ENCODE measurements around the gene PRSS21. TPM values are rescaled to one million over a fixed set of nuclear protein-coding genes. Genes with fewer than 3 reads are reported as not detected.

The PRSS21 gene
- total RNA-seq, 2 donors from 2014 or later = 1.2 to 4.8 TPM

DNA sequence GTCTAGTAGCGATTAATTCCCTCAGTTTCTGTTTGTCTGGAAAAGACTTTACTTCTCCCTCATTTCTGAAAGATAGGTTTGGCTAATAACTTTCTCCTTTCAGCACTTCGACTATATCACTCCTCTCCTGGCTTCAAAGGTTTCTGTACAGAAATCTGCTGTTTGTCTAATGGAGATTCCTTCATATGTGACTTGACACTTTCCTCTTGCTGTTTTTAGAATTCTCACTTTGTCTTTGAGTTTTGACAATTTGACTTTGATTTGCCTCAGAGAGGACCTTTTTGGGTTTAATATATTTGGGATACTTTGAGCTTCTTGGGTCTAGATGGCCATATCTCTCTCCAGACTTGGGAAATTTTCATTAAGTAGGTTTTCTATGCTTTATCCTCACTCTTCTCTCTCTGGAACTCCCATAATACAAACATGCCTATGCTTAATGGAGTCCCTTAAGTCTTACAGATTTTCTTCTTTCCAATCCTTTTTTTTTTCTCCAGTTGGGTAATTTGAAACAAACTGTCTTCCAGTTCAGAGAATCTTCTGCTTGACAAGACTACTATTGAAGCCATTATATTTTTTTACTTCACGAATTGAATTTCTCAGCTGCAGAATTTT is 7.8 kb upstream of the PRSS21 start:
- no peaks in the 10 kb centered on the region for H3K36me3 Mint-ChIP-seq (ENCODE audit: low read depth)
- no peaks in the 10 kb centered on the region for H3K4me1 Mint-ChIP-seq
- no peak for ATAC-seq (replicated peaks)
- peaks cover 33% of the 10 kb centered on the region for H3K27me3 Mint-ChIP-seq
- H3K27ac Mint-ChIP-seq = no peak overlapping the region
- H3K9me3 Mint-ChIP-seq = no peaks in the 10 kb centered on the region
- H3K4me3 Mint-ChIP-seq = no peak overlapping the region

DNA sequence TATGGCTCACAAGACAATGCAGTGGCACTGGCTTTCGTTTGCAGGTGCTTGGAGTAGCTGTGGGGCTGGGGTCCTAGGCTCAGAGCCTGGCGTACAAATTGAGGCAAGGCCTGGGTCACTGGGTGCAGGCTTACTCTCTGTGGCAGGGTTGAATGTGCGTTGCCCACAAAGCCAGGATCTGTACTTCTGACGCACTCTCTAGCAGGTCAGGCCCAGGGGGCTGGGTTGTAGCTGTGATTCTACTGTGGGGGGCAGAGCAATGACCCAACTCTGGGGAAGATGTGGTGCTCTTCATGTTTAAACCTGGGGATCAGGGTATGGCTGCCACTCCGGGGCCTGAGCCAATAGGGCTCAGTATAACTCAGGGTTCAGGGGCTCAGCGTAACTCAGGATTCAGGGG is 6.4 kb upstream of the PRSS21 start:
- Mint-ChIP-seq H3K4me1 (no peaks in the 10 kb centered on the region), H3K9me3 (no peaks in the 10 kb centered on the region), H3K4me3 (no peak overlapping the region), H3K36me3 (ENCODE audit: low read depth) (no peaks in the 10 kb centered on the region), H3K27ac (no peak overlapping the region), H3K27me3 (peaks cover 33% of the 10 kb centered on the region)
- no peak for ATAC-seq (replicated peaks)

GRCh38 chr16:2811703-2812471 is 5.2 kb upstream of the PRSS21 start:
- Mint-ChIP-seq H3K4me3 (no peak overlapping the region), H3K27me3 (peaks cover 33% of the 10 kb centered on the region), H3K36me3 (ENCODE audit: low read depth) (no peaks in the 10 kb centered on the region), H3K9me3 (no peaks in the 10 kb centered on the region), H3K27ac (no peak overlapping the region), H3K4me1 (no peaks in the 10 kb centered on the region)
- ATAC-seq (replicated peaks) = no peak

- Mint-ChIP-seq H3K4me1 (no peaks in the 10 kb centered on the region), H3K27me3 (peaks cover 25% of the 10 kb centered on the region), H3K9me3 (no peaks in the 10 kb centered on the region), H3K36me3 (ENCODE audit: low read depth) (no peaks in the 10 kb centered on the region), H3K4me3 (no peak overlapping the region), H3K27ac (no peak overlapping the region)
- no peak for ATAC-seq (replicated peaks)
Observed at GRCh38 chr16:2813771-2814221, 3.2 kb upstream of the PRSS21 start.

DNA sequence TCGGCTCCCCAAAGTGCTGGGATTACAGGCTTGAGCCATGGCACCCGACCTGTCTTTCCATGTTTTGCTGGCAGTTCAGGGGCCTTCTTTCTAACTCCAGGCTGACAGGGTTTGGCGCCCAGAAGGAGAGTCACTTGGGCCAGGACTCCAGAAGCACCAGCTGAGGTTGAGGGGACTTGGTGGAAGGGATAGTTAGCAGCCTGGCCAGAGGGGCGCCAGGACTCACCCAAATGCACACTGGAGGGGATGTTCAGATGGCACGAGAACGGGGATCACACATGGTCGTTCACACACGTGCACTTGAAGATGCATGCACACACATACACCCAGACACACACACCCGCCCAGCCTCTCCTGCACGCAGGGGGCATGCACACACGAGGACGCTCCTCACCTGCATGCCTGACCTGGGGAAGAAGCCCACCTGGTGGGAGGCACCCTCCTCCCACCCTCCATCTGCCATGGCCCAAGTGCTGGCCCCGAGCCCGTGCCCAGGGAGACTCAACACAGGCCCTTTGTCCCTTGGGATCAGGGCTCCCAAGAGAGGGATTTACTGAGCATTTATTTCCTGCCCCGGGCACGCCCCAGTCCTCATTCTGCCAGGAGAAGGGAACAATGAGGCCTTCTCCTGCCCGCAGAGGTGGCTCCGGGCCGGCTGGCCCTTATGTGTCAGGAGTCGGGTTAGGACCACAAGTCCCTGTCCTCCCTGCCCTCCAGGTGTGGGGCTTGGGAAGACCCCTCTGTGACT is 2.3 kb upstream of the PRSS21 start:
- no peaks in the 10 kb centered on the region for H3K36me3 Mint-ChIP-seq (ENCODE audit: low read depth)
- no peaks in the 10 kb centered on the region for H3K9me3 Mint-ChIP-seq
- no peak overlapping the region for H3K27ac Mint-ChIP-seq
- H3K4me3 Mint-ChIP-seq = no peak overlapping the region
- no peaks in the 10 kb centered on the region for H3K4me1 Mint-ChIP-seq
- ATAC-seq (replicated peaks) = no peak
- H3K27me3 Mint-ChIP-seq = peaks cover 16% of the 10 kb centered on the region

DNA sequence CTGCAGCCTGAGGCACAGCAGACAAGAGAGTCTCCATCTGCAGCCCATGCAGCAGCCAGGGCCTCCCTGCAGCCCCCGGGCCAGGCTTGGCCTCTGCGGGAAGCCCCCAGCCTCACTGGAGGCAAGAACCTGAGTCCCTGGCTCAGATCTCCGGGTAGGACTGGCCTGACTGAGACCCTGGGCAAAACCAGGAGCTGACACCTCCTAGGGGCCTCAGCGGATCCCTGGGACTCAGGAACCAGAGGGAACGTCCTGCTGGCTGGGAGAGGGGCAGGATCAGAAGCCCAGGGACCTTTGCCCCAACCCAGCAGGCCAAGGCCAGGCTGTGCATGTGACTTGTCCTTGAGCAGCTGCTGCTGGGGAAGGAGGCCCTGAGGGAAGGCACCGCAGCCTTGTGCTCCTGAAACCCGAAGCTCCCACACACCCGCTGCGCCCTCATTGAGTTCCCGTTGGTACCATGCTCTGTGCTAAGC is 1.7 kb upstream of the PRSS21 start:
- H3K27ac Mint-ChIP-seq = no peak overlapping the region

DNA sequence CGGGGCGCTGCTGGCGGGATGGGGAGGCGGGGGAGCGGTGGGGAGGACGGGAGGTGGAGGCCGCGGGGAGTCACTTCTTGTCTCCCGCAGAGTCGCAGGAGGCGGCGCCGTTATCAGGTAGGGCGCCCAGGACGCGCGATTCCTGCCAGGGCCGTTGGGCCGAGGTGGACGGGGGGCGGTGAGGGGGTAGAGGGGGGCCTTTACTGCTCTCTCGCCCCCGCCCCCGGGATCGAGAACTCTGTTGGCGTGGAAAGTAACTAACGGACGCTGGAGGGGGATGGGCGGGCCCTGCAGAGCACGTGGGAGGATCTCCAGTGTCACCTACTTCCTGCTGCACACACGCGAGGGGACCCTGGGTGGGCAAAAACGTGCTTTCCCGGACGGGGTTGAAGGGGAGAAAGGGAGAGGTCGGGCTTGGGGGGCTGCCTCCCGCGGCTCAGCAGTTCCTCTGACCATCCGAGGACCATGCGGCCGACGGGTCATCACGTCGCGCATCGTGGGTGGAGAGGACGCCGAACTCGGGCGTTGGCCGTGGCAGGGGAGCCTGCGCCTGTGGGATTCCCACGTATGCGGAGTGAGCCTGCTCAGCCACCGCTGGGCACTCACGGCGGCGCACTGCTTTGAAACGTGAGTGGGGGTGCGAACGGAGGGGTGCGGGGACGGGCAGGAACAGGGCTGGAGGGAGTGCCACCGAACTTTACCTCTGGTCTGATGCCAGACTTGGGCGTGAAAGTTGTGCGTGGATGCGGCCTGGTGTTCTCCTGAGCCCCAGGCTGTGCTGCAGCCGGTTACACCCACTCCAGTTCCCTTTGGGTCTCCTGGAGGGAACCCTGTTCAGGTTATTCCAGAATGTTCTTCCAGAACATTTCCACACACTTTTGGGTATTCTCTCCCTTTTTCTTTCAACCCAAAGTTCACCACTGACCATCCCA is 569 bp downstream of the PRSS21 start:
- H3K36me3 Mint-ChIP-seq (ENCODE audit: low read depth) = no peaks in the 10 kb centered on the region
- no peak overlapping the region for H3K4me3 Mint-ChIP-seq
- no peak for ATAC-seq (replicated peaks)
- H3K9me3 Mint-ChIP-seq = no peaks in the 10 kb centered on the region
- H3K27me3 Mint-ChIP-seq = peaks cover 8% of the 10 kb centered on the region
- no peak overlapping the region for H3K27ac Mint-ChIP-seq
- no peaks in the 10 kb centered on the region for H3K4me1 Mint-ChIP-seq

More for the DNA sequence above, 1.7 kb upstream of the PRSS21 start:
- H3K4me1 Mint-ChIP-seq = no peaks in the 10 kb centered on the region
- no peaks in the 10 kb centered on the region for H3K9me3 Mint-ChIP-seq
- no peaks in the 10 kb centered on the region for H3K36me3 Mint-ChIP-seq (ENCODE audit: low read depth)
- no peak for ATAC-seq (replicated peaks)
- peaks cover 12% of the 10 kb centered on the region for H3K27me3 Mint-ChIP-seq
- no peak overlapping the region for H3K4me3 Mint-ChIP-seq

- H3K27ac Mint-ChIP-seq = no peak overlapping the region
- H3K27me3 Mint-ChIP-seq = peaks cover 8% of the 10 kb centered on the region
- no peak overlapping the region for H3K4me3 Mint-ChIP-seq
- no peaks in the 10 kb centered on the region for H3K9me3 Mint-ChIP-seq
- no peak for ATAC-seq (replicated peaks)
- no peaks in the 10 kb centered on the region for H3K4me1 Mint-ChIP-seq
- H3K36me3 Mint-ChIP-seq (ENCODE audit: low read depth) = no peaks in the 10 kb centered on the region
Observed at GRCh38 chr16:2818272-2818876, 1.3 kb downstream of the PRSS21 start.

GRCh38 chr16:2819179-2819938 is 2.3 kb downstream of the PRSS21 start:
- H3K27ac Mint-ChIP-seq = no peak overlapping the region
- H3K36me3 Mint-ChIP-seq (ENCODE audit: low read depth) = no peaks in the 10 kb centered on the region
- H3K9me3 Mint-ChIP-seq = no peaks in the 10 kb centered on the region
- no peak for ATAC-seq (replicated peaks)
- peaks cover 5% of the 10 kb centered on the region for H3K27me3 Mint-ChIP-seq
- no peaks in the 10 kb centered on the region for H3K4me1 Mint-ChIP-seq
- H3K4me3 Mint-ChIP-seq = no peak overlapping the region

DNA sequence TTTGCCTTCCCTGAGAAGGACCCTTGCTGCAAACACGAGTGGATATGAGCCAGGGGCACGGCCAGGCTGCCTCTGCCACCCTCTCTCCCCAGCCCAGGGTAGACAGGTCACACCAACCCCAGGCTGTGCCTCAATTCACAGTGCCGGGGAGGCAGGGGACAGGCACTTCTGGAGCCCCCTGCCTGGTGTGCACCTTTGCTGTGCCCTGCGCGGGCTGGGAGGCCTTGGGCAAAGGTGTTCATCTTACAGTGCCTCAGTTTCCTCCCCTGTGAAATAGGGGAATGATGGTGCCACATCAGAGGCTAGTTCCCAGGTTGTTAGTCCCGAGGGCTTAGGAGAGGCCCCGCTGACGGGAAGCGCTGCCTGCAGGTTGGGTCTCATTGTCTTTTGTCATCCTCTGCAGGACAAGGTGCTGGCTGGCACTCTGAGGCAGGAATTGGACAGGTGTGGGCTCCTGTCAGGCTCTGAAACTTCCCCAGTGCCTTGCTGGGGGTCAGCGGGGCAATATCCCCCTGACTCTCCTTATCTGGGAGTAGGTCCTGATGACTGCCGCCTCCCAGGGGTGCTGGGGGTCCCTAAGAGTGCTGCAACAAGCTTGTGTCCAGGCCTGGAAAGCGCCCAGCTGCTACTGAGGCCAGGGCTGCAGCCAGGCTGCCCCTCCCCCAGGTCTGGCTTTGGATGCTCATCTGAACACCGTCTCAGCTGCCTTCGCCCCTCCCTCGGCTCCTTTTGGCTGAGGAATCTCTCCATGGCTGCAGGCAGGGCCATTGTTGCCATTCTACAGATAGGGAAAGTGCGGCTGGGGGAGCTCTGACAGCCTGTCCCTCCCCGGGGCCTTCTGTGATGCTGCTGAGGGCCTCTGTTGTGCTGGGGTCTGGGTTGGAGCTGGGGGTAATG is 3.1 kb downstream of the PRSS21 start:
- Mint-ChIP-seq H3K36me3 (ENCODE audit: low read depth) (no peaks in the 10 kb centered on the region), H3K4me3 (no peak overlapping the region), H3K27ac (no peak overlapping the region), H3K4me1 (no peaks in the 10 kb centered on the region), H3K27me3 (peaks cover 5% of the 10 kb centered on the region), H3K9me3 (no peaks in the 10 kb centered on the region)
- no peak for ATAC-seq (replicated peaks)

GRCh38 chr16:2820836-2821486 is 3.9 kb downstream of the PRSS21 start:
- Mint-ChIP-seq H3K4me1 (no peaks in the 10 kb centered on the region), H3K4me3 (no peak overlapping the region), H3K27me3 (peaks cover 5% of the 10 kb centered on the region), H3K27ac (no peak overlapping the region), H3K9me3 (no peaks in the 10 kb centered on the region), H3K36me3 (ENCODE audit: low read depth) (no peaks in the 10 kb centered on the region)
- ATAC-seq (replicated peaks) = no peak

Measured in activated T-helper 17 cell treated with anti-CD3 and anti-CD28 coated beads, Interleukin-2, amount 50 U/mL, for 72 hours (primary cell).